GM21786 (cell line): ENCODE data around the gene DPEP1.
"Not testable (repeated sequence)": the region's sequence is repeated elsewhere in the genome, so short reads cannot be mapped to it uniquely, and the experiment has no call there.

Experiments used
- ATAC-seq: cut with Tn5 transposase; IDR thresholded peaks from one replicate; pipeline ENCODE4 v1.9.1; 2021; ENCODE audit not compliant: unreplicated experiment

DPEP1 gene

DNA sequence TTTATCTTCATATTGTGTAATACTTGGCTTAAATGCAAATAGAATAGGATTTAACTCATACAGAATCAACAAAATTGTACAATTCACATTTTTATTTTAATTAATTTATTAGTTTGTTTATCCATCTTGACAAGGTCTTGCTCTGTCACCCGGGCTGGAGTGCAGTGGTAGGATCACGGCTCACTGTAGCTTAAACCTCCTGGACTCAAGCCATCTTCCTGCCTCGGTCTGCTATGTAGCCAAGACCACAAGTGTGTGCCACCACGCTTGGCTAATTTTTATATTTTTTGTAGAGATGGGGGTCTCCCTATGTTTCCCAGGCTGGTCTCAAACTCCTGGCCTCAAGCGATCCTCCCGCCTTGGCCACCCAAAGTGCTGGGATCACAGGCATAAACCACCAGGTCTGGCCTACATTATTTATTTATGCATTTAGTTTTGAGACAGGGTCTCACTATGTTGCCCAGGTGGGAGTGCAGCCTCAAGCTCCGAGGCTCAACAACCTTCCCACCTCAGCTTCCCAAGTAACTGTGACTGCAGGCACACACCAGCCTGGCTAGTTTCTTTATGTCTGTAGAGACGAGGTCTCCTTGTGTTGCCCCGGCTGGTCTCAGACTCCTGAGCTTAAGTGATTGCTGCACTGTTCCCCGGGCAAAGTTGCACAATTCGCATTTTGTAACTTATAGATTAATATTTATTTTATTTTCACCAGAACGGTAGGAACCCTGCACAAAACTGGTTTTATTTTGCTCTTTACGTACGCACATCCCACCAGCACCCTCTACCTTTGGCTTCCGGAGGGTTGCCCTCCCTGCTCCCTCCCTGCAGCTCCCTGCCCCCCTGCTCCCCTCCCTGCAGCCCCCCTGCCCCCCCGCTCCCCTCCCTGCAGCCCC, 4.9 kb downstream of the DPEP1 start:
- ATAC-seq: no peak

DNA sequence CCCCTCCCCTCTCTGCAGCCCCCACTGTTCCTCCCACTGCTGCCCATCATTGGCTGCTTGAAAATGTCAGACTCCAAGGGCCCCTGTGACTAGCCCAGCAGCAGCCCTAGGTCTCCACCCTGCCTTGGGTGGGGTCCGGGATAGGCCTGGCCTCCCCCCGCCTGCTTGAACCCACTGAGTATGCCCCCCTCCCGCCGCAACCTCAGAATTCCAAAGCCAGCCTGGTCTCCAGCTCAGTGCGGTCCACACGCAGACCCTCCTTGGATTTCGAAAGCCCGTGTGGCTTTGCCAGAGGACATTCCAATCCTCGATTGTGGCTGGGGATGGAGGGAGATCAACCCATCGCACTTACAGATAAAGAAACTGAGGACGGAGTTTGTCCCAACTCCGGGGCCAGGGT, 6.4 kb downstream of the DPEP1 start:
- no peak for ATAC-seq

DNA sequence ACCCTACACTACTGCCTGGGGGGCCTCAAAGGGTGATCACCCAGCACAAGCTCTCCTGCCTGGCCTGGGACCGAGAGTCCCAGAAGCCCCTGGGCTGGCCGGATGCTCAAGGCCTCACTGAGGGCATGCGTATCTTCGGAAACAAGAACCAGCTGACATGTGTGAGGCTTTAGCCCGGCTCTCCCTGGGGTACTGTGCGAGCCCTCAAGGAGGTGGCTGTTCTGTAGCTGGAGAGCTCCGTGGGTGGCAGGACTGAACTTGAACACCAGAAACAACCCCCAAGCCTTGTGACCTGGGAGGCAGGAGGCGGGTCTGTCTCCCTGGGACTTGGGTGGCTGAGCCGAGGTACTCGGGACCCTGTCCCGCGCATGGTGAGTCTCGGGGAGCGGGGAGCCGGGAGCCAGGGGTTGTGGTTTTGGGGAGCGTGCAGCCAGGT, 7.0 kb downstream of the DPEP1 start:
- ATAC-seq: no peak

DNA sequence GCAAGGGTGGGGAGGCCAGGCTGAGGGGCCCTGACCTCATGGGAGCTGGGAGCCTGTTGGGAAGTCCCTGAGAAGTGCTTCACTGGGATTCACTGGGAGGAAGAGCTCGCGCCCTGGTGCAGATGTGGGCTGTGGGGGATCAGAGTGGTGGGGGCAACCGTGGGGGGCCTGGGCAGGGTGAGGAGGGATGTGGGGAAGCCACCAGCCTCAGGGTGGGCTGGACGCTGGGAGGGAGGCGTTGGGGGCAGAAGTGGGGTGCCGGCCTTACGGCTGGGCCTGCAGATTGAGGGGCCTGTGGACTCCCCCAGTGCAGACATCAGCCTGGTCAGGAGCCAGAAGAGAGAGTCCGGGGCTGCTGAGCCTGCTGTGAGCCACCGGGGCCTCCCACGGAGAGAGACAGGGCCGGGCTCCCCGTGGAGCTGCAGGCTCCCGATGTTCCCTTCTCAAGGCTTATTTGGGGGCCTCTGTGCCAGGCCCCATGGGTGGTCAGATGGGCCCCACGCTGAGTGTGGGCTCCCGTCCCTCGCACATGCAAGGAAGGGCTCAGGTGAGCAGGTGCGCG, 7.8 kb downstream of the DPEP1 start:
- no peak for ATAC-seq

DNA sequence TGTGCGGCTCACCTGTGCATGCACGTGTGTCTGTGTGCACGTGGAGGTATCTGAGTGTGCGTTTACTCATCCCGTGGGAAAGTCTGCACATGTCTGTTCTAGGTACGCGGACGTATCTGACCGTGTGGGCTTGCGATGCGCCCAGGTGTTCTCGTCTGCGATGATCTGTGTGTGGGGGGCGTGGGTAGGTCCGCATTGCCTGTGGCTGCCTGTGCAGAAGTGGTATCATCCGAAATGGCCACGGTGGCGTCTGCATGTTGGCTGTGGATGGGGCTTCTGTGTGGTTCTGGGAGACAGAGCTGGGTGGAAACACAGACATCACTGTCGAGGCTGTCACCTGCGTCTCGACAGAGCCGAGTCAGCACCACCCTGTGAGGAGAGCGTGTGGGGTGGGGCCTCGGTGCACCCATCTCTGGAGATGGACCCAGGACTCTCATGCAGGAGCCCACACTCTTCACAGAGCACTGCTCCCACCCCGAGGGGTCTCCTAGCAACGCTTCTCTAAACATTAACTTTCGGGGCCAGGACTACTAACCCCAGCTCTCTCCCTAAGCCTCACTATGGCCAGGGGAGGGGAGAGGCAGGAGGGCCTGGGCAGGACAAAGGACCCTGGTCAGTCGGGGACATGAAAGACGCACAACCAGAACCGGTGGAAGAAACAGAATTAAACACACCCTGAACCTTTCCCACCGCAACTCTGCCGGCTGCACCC, 8.4 kb downstream of the DPEP1 start:
- ATAC-seq: no peak

- no peak for ATAC-seq
These were observed 10.2 kb downstream of the DPEP1 start for GRCh38 chr16:89623511-89624261.

DNA sequence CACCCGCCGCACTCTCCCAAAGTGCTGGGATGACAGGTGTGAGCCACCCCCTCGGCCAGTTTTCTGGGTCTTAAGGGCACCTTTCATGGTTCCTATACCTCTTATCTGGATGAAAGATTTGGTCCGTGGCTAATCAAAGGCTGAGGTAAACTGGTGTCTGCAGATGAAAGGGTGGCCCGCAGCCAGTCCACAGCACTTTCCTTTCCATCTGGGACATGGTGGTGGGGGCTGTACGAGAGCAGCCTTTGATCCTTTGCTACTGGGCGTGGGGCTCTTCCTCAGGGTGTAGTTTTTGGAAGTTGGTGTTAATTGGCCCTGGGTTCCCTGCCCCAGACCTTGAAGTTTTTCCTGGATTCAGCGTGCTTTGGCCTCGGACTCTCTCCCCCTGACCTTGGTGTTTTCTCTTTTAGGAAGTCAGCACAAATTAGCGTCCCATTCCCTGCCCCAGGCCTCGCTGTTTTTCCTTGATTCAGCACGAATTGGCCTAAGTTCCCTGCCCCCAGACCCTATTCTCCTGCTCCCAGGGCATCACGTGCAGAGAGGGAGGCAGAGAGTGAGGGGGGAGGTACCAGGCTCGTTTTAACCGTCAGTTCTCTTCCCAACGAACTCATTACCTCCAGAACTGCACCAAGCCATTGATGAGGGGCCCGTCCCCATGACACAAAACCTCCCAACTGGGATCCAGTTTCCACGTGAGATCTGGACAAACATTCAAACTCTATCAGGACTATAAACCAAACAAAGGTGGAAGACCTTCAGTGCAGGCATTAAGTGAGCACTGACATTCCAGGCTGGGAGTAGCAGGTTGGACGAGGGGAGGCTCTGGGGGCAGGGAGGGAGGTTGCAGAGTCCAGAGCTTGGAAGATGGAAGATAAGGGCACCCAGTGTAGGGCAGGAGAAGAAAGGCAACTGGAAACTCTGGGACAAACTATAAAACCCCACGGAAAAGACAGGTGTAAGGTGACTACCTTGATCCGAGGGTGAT, 11.6 kb downstream of the DPEP1 start:
- no peak for ATAC-seq

DNA sequence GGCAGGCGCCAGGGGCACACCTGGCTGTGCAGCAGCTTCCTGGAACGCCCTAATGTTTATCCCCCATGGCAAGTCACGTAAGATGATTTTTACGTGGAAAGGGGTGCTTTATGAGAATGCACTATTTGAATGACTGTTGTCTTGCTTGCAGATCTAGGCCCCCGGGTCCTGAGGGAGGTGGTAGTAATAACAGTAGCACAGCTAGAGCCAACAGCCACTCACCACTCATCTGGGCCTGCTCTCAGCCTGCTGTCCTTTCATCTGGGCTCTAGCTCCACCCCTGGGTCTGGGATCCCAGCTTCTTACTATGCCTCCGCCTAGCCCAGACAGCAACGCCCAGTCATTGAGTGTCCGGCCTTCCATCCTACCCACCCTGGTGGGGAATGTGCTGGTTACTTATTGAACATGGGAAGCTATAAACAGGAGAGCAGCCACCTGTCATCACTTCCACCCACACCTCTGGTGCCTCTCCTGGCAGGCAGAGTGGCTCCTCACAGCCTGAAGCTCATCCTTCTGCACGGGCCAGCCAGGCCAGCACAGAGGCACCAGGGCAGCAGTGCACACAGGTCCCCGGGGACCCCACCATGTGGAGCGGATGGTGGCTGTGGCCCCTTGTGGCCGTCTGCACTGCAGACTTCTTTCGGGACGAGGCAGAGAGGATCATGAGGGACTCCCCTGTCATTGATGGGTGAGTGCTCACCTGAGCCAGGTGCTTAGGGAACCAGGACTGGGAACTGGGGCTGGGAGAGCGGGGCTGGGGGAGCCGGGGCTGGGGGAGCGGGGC, 16.6 kb downstream of the DPEP1 start:
- ATAC-seq: no peak

- no peak for ATAC-seq
These were observed 19.7 kb downstream of the DPEP1 start for GRCh38 chr16:89633064-89633631.

GRCh38 chr16:89634463-89635385, 21.3 kb downstream of the DPEP1 start:
- ATAC-seq: not testable (repeated sequence)

GRCh38 chr16:89636663-89637062, 23.2 kb downstream of the DPEP1 start:
- ATAC-seq: no peak

DNA sequence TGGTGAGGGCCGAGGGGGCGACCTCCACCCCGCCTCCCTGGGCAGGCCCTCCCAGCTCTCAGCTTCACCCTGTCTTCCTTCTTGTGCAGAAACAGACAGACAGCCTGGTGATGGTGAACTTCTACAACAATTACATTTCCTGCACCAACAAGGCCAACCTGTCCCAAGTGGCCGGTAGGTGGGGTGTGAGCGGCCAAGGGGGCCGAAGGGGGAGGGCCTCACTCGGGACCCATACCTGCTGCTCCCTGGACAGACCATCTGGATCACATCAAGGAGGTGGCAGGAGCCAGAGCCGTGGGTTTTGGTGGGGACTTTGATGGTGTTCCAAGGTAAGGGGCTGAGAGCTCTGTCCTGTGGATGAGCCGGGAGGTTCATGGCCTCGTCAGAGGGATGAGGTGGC, 23.9 kb downstream of the DPEP1 start:
- ATAC-seq: no peak

DNA sequence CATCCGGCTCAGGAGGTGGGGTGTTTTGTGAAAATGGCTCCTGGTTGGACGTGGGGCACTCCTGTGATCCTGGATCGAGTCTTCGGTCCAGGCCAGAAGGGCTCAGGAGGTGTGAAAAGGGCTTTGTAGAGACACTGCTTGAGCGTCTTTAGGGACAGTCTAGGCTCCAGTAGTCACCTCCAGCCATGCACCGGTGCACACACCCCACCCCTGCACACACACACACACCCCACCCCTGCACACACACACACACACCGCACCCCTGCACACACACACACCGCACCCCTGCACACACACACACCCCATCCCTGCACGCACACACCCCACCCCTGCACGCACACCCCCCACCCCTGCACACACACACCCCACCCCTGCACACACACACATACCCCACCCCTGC, 25.0 kb downstream of the DPEP1 start:
- no peak for ATAC-seq

DNA sequence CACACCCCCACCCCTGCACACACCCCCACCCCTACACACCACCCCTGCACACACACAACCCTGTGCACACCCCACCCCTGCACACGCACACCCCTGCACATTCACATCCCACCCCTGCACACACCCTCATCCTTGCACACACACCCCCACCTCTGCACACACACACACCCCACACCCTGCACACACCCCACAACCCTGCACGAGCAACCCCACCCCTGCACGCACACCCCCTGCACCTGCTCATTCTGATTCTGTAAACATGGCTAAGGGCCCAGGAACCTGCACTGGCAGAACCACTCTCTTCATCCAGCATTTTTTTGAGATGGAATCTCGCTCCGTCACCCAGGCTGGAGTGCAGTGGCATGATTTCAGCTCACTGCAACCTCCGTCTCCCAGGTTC, 25.9 kb downstream of the DPEP1 start:
- no peak for ATAC-seq

GRCh38 chr16:89641458-89642119, 28.1 kb downstream of the DPEP1 start:
- no peak for ATAC-seq

- no peak for ATAC-seq
These were observed 29.1 kb downstream of the DPEP1 start for GRCh38 chr16:89642574-89642973.

DNA sequence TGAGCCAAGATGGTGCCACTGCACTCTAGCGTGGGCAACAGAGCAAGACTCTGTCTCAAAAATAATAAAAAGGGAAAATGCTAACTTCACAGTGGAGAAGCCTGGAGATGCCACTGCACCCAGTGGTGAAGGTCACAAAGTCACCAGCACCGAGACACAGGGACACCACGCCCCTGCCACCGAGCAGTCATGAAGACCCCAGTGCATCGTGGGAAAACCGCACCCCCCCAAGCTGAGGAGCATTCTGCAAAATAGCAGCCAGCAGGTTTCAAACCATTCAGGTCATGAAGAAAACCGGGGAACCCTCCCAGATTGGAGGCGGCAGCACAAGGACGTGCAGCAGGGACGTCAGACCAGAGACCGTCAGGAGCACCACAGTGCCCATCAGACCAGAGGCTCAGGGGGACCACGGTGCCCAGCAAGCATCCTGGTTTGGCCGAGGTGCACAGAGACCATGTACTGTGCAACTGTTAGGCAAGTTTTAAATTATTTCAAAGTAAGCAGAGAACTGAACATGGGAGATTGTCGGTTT, 30.4 kb downstream of the DPEP1 start:
- ATAC-seq: no peak
